Fibroblast of skin of left quadriceps (primary cell): Measurements from ENCODE around the gene RDX.
A peak's percentile ranks its signal among the peaks of the same experiment; 100 is the strongest.
"Not testable (repeated sequence)": the region's sequence is repeated elsewhere in the genome, so short reads cannot be mapped to it uniquely, and the experiment has no call there.

Experiments
- DNase-seq, 2 experiments: peaks; one replicate each; pipeline ENCODE4 v3.0.0-alpha.2; 2013; ENCODE audit warnings: low read depth in 2 of 2

Gene RDX

GRCh38 chr11:110296226-110297075 is at the start of gene RDX:
RDX (minus strand) TSS chr11:110296614; CDS start chr11:110279692, 16,922 bp downstream.
- DNase-seq: peak; percentile 44 to 52

- DNase-seq: no peak
Observed at GRCh38 chr11:110345743-110346142, 49.3 kb upstream of the RDX start.

GRCh38 chr11:110340436-110340835 is 44.0 kb upstream of the RDX start:
- no peak for DNase-seq

- no peak for DNase-seq
Observed at GRCh38 chr11:110339456-110340250, 43.2 kb upstream of the RDX start.

GRCh38 chr11:110338684-110339083 is 42.3 kb upstream of the RDX start:
- DNase-seq: no peak

GRCh38 chr11:110337570-110338193 is 41.3 kb upstream of the RDX start:
- DNase-seq: no peak

- no peak for DNase-seq
Observed at GRCh38 chr11:110336054-110336453, 39.6 kb upstream of the RDX start.

- DNase-seq: no peak
Observed at GRCh38 chr11:110335358-110335757, 38.9 kb upstream of the RDX start.

GRCh38 chr11:110331626-110332025 is 35.2 kb upstream of the RDX start:
- no peak for DNase-seq

GRCh38 chr11:110329445-110329844 is 33.0 kb upstream of the RDX start:
- no peak for DNase-seq

GRCh38 chr11:110327508-110327907 is 31.1 kb upstream of the RDX start:
- DNase-seq: no peak

GRCh38 chr11:110323786-110324185 is 27.4 kb upstream of the RDX start:
- DNase-seq: no peak

- no peak for DNase-seq
Observed at GRCh38 chr11:110319501-110319900, 23.1 kb upstream of the RDX start.

- no peak for DNase-seq
Observed at GRCh38 chr11:110318638-110319404, 22.4 kb upstream of the RDX start.

GRCh38 chr11:110317516-110317932 is 21.1 kb upstream of the RDX start:
- DNase-seq: no peak

- DNase-seq: no peak
Observed at GRCh38 chr11:110314366-110315095, 18.1 kb upstream of the RDX start.

GRCh38 chr11:110312670-110313069 is 16.3 kb upstream of the RDX start:
- DNase-seq: no peak

- DNase-seq: no peak
Observed at GRCh38 chr11:110311783-110312579, 15.6 kb upstream of the RDX start.

GRCh38 chr11:110308071-110308470 is 11.7 kb upstream of the RDX start:
- DNase-seq: no peak

- not testable (repeated sequence) for DNase-seq
Observed at GRCh38 chr11:110306019-110306388, 9.6 kb upstream of the RDX start.
